HTERT RPE-1 (cell line): Measurements from ENCODE around the gene ZMYND8.

Experiments
- in situ Hi-C: fragments of 300-500 bp; cut with MboI; formaldehyde crosslinking; loops from 4 replicates; pipeline ENCODE4 v1.14.3; 2020; ENCODE audit warnings: low sequenced_read_pairs

The ZMYND8 gene

DNA sequence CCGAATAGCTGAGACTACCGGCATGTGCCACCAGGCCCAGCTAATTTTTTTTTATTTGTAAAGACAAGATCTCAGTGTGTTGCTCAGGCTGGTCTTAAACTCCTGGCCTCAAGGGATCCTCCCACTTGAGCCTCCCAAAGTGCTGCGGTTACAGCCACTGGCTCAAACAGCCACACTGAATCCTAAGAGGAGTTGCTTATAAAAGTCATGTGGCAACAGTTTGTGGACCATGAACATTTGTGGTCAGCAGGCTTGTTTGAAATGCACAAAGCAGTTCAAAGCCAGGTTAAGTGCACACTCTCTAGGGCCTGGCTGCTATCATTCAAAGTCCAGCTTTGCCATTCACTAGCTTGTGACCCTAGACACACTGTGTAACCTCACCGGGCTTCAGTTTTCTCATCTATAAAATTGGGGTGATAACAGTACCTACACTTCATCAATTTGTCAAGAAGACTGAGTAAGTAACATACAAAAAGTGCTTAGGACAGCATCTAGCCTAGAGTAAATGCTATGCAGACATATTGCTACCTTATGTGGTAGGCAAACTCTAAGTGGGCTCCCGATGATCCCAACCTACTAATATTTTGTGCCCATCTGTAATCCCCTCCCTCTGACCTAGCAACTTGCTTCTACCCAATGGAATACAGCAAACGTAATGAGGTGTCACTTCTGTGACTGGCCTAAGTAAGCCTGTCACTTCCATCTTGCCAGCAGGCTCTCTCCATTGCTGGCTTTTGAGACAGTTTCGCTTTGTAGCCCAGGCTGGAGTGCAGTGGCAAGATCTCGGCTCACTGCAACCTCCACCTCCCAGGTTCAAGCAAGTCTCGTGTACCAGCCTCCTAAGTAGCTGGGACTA lies 122.9 kb downstream of the ZMYND8 start:
- in situ Hi-C loops: no loop called here

GRCh38 chr20:47232518-47232917 lies 124.0 kb downstream of the ZMYND8 start:
- in situ Hi-C loops: no loop called here

DNA sequence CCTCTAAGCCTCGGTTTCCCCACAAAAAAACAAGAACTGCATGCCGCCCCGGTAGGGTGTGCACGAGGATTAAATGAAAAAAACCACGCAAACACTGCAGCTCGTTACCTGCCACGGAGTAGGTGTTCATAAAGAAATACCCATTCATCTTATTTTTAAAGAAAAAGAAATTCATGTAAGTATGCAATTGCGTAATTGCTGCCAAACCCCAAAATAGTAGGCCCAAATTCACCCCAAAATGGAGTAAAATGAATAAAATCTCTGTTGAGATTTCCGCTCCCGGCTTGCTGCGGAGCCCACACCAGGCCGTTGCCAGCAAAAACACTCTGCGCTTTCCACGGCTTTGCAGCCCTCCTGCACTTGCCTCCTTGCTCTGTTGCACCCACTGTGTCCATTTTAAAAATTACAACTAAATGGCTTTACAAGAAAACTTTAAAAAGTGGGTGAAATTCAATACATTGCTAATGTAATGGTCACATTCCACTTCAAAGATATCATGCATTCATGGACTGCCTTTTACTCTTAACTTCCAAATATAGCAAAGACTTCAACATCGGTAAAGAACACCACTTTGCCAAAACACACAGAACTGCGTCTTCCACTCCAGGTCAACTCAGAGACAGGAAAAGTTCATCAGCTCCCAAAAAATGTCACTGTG lies 125.0 kb downstream of the ZMYND8 start:
- in situ Hi-C loops: no loop called here

- in situ Hi-C loops: no loop called here
Measured at GRCh38 chr20:47230811-47231256, 125.7 kb downstream of the ZMYND8 start.

GRCh38 chr20:47228654-47229053 lies 127.8 kb downstream of the ZMYND8 start:
- in situ Hi-C loops: no loop called here

DNA sequence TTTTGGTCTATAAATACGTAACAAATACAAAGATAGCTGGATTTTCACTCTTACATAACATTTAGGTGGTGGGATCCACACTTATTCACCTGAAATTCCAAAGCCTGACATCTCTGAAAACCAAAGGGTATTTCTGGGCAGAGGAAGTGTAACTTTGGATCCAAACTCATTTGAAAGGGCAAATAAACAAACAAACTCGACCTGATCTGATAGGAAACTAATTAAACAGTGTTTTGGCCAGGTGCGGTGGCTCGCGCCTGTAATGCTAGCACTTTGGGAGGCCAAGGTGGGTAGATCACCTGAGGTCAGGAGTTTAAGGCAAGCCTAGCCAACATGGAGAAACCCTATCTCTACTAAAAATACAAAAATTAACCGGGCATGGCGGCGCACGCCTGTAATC lies 128.9 kb downstream of the ZMYND8 start:
- in situ Hi-C loops: no loop called here

GRCh38 chr20:47227119-47227518 lies 129.4 kb downstream of the ZMYND8 start:
- in situ Hi-C loops: no loop called here

DNA sequence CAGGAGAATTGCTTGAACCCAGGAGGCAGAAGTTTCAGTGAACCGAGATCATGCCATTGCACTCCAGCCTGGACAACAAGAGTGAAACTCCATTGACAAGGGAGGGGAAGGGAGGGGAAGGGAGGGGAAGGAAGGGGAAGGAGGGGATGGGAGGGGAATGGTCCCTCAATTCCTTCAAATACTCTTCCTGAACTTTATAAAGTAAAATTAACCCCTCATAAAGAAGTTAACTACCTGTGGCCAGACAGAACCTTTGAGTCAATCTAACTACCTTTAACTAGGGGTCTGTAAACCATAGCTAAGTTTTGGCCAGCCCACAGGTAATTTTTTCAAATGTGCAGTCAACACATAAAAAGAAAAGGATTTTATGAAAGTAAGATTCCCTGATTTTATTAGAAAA lies 131.0 kb downstream of the ZMYND8 start:
- in situ Hi-C loops: no loop called here

GRCh38 chr20:47224857-47225256 lies 131.6 kb downstream of the ZMYND8 start:
- in situ Hi-C loops: no loop called here

DNA sequence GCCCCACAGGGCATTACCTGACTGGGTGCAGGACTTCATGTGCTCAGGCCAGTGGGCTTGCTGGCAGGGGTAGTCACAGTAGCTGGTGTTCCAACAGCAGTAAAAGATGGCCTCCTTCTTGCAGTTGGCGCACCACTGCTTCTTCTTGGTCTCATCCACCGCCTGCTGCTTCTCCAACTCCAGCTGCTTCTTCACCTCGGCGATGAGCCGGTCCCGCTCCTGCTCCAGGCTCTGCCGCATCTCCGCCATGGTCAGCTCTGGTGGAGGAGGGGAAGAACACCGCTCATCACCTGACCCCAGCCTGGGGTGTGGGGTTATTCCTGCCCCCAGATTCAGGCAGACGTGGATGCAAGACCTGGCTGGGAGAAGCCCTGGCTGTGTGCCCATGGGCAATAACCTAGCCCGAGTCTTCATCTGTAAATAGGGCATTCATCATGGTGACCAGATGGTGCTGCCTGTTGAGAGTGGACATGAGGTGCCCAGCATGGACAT lies 132.2 kb downstream of the ZMYND8 start:
- in situ Hi-C loops: no loop called here

DNA sequence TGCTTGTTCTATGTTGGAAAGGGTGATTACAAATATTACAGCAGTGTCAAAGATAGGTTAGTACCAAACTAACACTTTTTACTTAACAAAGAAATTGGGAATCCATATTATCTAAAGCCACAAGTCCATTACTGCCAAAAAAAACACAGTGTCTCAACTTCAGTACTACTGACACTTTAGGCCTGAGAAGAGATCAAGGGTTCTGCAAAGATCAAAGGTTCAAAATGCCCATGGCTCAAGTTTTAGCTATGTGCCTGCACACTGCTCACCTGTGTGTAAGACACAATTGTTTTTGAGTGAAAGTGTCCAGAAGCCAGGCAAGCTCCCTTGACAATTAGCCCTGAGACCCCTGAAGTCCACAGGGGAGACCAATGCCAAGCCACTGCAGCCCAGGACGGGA lies 132.6 kb downstream of the ZMYND8 start:
- in situ Hi-C loops: no loop called here

- in situ Hi-C loops: no loop called here
Measured at GRCh38 chr20:47222468-47223119, 133.9 kb downstream of the ZMYND8 start.

GRCh38 chr20:47221036-47221625 lies 135.4 kb downstream of the ZMYND8 start:
- in situ Hi-C loops: no loop called here

- in situ Hi-C loops: no loop called here
Measured at GRCh38 chr20:47220161-47220582, 136.3 kb downstream of the ZMYND8 start.

GRCh38 chr20:47217482-47218446 lies 138.7 kb downstream of the ZMYND8 start:
- in situ Hi-C loops: no loop called here

- in situ Hi-C loops: no loop called here
Measured at GRCh38 chr20:47216819-47217410, 139.6 kb downstream of the ZMYND8 start.

GRCh38 chr20:47215653-47216397 lies 140.7 kb downstream of the ZMYND8 start:
- in situ Hi-C loops: no loop called here

- in situ Hi-C loops: no loop called here
Measured at GRCh38 chr20:47213966-47214365, 142.5 kb downstream of the ZMYND8 start.
